GM12874 (cell line): ENCODE measurements around the gene PKP3.

ENCODE experiments used
- TF ChIP-seq, protein P1 (sequence below): IDR thresholded peaks from 2 replicates; pipeline ENCODE4 v1.5.1; 2011; ENCODE audit warnings: low read depth, mild to moderate bottlenecking, control low read depth, low read length, moderate library complexity; ENCODE audit not compliant: insufficient read depth

The PKP3 gene, protein sequence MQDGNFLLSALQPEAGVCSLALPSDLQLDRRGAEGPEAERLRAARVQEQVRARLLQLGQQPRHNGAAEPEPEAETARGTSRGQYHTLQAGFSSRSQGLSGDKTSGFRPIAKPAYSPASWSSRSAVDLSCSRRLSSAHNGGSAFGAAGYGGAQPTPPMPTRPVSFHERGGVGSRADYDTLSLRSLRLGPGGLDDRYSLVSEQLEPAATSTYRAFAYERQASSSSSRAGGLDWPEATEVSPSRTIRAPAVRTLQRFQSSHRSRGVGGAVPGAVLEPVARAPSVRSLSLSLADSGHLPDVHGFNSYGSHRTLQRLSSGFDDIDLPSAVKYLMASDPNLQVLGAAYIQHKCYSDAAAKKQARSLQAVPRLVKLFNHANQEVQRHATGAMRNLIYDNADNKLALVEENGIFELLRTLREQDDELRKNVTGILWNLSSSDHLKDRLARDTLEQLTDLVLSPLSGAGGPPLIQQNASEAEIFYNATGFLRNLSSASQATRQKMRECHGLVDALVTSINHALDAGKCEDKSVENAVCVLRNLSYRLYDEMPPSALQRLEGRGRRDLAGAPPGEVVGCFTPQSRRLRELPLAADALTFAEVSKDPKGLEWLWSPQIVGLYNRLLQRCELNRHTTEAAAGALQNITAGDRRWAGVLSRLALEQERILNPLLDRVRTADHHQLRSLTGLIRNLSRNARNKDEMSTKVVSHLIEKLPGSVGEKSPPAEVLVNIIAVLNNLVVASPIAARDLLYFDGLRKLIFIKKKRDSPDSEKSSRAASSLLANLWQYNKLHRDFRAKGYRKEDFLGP

DNA sequence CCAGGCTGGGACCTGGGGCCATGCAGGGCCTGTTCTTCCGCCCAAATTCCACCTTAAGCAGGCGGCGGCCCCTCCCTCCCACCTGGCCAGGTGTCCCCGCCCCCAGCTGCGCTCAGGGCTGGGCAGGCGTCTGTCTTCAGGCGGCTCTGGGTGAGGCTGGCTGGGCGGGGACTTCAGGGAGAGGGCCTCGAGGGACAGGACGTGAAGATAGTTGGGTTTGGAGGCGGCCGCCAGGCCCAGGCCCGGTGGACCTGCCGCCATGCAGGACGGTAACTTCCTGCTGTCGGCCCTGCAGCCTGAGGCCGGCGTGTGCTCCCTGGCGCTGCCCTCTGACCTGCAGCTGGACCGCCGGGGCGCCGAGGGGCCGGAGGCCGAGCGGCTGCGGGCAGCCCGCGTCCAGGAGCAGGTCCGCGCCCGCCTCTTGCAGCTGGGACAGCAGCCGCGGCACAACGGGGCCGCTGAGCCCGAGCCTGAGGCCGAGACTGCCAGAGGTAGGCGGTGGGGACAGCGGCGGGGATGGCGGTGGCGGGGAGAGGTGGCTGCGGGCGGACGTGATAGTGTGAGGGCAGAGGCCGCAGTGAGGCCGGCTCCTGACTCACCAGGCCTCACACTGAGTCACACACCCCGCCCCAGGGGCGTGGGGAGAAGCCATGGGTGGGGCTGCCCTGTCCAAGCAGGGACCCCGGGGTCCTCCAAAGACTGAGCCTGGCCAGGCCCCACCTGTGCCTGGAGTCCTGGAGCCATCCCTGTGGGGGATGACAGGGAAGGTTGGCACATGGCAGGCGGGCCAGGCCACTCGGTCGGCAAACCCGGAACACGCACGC, at the start of gene PKP3:
Gene PKP3 (plus strand): TSS at position 176 of the 824 bp plus-strand sequence. CDS start 84 bp downstream, at position 260.
- TF ChIP-seq, protein P1, sequence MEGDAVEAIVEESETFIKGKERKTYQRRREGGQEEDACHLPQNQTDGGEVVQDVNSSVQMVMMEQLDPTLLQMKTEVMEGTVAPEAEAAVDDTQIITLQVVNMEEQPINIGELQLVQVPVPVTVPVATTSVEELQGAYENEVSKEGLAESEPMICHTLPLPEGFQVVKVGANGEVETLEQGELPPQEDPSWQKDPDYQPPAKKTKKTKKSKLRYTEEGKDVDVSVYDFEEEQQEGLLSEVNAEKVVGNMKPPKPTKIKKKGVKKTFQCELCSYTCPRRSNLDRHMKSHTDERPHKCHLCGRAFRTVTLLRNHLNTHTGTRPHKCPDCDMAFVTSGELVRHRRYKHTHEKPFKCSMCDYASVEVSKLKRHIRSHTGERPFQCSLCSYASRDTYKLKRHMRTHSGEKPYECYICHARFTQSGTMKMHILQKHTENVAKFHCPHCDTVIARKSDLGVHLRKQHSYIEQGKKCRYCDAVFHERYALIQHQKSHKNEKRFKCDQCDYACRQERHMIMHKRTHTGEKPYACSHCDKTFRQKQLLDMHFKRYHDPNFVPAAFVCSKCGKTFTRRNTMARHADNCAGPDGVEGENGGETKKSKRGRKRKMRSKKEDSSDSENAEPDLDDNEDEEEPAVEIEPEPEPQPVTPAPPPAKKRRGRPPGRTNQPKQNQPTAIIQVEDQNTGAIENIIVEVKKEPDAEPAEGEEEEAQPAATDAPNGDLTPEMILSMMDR, result no peak

DNA sequence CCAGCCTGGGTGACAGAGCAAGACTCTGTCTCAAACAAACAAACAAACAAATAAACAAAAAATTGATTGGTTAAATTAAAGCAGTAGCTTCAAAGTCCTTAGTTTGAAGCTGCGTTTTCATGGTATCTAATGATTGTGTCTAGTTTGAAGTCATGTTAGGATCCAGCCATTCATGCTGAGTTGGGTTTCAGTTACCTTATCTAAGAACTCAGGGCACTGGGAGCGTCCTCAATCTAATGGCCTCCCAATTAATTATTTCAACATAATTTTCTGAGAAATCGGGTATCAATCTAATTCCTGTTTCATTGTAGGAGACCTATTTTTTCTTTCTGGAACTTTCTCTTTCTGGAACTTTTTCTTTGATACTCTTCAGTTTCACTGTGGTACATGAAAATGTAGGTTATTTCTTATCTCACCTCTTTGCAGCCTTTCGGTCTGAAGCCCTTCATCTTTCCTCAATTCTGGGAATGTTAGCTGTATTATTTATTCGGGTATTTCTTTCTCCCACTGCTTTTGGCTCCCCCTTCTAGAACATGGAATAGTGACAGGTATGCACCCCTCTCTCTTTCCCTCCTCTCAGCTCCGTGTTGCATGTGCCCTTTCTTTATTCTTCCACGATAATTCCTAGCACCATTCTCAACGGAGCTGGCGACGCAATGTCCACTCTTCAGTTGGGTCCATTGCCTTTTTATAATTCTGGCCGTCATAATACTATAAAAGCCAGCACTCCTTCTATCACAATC, 49.0 kb upstream of the PKP3 start:
- TF ChIP-seq, protein P1, result no peak

- TF ChIP-seq, protein P1, result no peak
Measured at GRCh38 chr11:346529-346928, 47.5 kb upstream of the PKP3 start.

DNA sequence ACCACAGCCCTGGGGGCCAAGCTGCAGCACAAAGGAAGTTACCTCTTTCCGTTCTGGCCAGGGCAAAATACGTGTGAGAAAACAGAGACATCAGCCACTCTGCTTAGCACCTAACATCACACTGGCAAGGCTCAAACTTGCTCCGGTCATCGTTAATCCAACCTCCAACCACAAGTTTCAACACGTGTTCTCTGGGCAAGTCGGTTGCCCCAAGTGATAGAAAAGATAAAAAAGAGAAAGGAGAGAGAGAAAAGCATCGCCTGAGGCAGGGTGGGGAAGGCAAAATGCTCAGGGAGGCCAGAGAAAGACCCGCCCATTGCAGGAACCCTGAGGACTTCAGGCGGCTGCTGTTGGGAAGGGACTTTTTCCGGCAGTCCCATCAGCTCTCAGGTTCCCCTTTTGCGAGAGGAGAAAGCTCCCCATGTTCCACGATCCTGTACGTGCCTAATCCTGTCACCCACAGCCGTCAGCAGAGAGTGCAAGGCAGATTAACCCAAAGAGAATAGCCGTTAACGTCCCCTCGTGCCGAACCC, 43.2 kb upstream of the PKP3 start:
- TF ChIP-seq, protein P1, result no peak

DNA sequence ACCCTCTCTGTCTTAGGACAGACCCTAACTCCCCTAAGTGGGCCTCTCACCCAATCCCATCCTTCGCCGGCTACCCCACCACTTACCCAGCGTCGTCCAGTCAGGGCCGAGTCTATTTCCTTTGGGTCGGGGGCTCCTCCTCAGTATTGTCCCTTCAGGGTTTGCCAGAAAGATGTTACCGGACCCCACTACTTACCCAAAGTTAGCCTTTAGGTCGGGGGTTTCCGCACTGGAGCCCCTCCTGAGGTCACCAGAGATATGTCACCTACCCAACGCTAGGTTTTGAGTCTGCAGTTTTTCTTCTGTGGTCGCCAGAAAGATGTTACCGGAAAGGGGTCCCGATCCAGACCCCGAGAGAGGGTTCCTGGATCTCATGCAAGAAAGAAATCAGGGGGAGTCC, 42.6 kb upstream of the PKP3 start:
- TF ChIP-seq, protein P1, result no peak

DNA sequence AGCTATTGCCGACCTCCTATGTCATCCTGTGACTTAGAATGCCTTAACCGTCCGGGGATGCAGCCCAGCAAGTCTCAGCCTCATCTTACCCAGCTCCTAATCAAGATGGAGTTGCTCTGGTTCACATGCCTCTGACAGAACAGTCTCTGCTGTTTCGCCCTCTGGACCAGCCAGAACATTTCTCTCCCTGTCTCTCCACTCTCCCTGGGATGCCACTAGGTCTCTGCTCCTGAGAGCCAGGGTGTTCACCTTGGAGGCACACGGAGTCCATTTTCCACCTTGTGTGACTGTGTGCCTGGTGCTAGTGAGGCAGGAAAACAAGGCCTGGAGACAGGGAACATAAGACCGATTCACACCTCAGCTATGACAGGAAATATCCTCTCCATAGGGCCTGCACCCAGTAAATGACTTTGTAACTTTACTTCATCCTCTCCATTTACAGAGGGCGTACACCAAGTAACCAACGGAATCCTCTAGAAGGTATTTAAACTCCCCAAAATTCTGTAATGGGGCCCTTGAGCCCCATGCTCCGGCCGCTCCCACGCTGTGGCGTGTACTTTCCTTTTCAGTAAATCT, 41.5 kb upstream of the PKP3 start:
- TF ChIP-seq, protein P1, result no peak
